DND-41 (cell line): ENCODE measurements around the gene PRPF6.

Experiments
- CTCF ChIP-seq: IDR thresholded peaks from 2 replicates; pipeline ENCODE4 v1.5.1; 2012; ENCODE audit warnings: borderline replicate concordance, low read length, moderate library complexity, mild to moderate bottlenecking; ENCODE audit not compliant: poor library complexity, severe bottlenecking; ENCODE audit errors: extremely low read depth
- EZH2 ChIP-seq: IDR thresholded peaks from 3 replicates; pipeline ENCODE4 v1.6.1; 2012; ENCODE audit warnings: borderline replicate concordance, low read depth, mild to moderate bottlenecking, moderate library complexity, low read length, inconsistent platforms; ENCODE audit not compliant: severe bottlenecking

GRCh38 chr20:63970714-63971431 is 10.1 kb upstream of the PRPF6 start:
- TF ChIP-seq CTCF (no peak), EZH2 (no peak)
